Activated naive CD4-positive, alpha-beta T cell treated with anti-CD3 and anti-CD28 coated beads, Interleukin-2, amount 50 U/mL, for 16 hours (primary cell): Measurements from ENCODE around the gene SH3GLB2.
"Not testable (repeated sequence)": the region's sequence is repeated elsewhere in the genome, so short reads cannot be mapped to it uniquely, and the experiment has no call there.

Experiments used
- DNase-seq: peaks from one replicate; pipeline ENCODE4 v3.0.0-alpha.2; 2020

SH3GLB2 gene

DNA sequence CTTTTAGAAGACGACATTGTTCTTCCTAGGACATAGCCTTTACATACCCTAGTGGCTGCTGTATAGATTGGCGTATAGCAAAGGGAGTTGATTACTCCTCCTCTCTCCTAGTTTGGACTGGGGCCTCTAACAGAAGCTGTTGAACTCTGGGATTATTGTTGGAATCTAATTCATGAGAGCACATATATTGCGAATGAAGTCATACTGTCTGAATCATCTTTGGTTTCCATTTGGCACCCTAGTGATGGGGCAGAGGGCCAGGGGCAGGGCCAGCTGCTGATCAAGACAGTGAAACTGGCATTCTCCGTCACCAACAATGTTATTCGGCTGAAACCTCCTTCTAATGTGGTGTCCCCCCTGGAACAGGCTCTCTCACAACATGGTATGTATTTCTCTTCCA is 40.3 kb downstream of the SH3GLB2 start:
- no peak for DNase-seq

DNA sequence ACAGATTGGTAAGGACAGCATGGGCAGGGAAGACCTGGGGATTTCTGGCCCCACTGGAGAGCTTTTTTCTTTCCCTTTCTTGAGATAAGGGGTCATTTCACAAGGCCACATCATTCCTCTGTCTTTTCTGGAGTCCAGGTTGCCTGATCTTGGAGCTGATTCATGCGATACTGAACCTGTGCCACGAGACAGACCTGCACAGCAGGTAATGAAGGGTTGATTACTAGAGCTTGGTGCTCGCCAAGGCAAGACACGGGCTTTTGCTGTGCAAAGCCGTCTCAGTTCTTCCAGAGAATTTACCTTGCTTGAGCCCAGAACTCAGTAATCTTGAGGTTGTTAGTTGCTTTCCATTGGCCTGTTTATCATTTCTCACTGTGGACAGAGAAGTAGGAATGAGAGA is 41.5 kb downstream of the SH3GLB2 start:
- DNase-seq = no peak

DNA sequence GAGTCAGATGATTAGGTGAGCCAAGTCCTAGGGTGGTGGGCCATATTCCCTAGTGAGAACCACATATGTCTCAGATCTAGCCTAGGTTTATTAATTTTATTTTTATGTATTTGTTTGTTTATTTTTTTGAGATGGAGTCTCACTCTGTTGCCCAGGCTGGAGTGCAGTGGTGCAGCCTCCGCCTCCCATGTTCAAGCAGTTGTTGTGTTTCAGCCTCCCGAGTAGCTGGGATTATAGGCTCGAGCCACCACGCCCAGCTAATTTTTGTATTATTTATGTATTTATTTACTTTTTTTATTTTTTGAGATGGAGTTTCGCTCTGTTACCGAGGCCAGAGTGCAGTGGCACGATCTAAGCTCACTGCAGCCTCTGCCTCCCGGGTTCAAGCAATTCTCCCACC is 44.6 kb downstream of the SH3GLB2 start:
- no peak for DNase-seq

DNA sequence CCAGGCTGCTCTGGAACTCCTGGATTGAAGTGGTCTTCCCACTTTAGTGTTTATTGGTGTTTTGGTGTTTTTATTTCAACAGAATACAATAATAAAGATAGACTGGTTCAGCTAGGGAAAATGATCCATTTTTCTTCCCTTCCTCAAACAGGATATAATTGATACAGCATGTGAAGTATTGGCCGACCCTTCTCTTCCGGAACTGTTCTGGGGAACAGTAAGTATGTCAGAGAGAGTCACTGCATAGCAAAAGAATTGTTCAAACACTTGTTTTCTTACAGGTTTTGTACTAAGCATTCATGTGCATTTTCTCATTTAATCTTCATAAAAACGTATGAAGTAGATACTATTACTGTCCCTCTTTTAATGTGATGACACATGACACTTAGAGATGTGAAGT is 49.0 kb downstream of the SH3GLB2 start:
- DNase-seq = no peak

DNA sequence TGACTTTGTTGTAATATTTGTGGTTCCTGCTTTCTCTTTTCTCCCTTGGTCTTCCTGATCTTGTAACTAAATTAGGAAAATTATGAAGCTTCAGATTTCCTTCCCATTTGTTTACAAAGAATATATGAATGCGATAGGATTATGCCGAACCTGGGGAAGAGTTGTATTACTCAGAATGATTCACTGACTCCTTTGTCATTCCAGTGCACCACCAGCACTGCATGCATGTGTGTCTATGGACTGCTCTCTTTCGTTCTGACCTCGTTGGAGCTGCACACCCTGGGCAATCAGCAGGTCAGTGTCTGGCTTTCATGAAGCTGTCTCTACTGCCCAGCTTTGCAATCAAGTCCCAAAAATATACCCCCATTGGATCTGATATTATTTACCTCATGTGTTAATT is 55.2 kb downstream of the SH3GLB2 start:
- DNase-seq = no peak

DNA sequence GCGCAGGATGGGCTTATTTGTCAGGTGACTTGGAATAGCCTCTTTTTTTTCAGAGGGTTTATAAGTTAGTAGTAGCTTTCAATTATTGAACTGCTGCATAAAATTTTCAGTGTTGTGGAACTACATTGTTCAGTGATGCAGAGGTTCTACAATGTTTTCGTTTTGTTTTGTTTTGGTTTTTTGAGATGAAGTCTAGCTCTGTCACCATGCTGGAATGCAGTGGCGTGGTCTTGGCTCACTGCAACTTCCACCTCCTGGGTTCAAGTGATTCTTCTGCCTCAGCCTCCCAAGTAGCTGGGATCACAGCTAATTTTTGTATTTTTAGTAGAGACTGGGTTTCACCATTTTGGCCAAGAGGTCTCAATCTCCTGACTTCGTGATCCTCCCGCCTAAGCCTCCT is 58.6 kb downstream of the SH3GLB2 start:
- no peak for DNase-seq

DNA sequence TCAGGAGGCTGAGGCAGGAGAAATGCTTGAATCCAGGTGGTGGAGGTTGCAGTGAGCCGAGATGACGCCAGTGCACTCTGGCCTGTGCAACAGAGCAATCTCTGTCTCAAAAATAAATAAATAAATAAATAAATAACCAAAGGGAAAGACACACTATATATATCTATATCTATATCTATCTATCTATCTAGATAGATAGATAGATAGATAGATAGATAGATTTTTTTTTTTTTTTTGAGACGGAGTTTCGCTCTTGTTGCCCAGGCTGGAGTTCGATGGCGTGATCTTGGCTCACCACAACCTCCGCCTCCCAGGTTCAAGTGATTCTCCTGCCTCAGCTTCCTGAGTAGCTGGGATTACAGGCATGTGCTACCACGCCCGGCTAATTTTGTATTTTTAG is 66.7 kb downstream of the SH3GLB2 start:
- not testable (repeated sequence) for DNase-seq
